ENCODE measurements around the gene USP1. TPM values are rescaled to one million over a fixed set of nuclear protein-coding genes. Genes with fewer than 3 reads are reported as not detected.

Gene USP1
- total RNA-seq, 1 donor from 2014 or later = 22.3 TPM

GRCh38 chr1:62417351-62417999, 19.4 kb upstream of the USP1 start:
- no peak for ATAC-seq
- H3K4me3 ChIP-seq = no peak overlapping the region
- no peaks in the 10 kb centered on the region for H3K36me3 ChIP-seq
- no peak for TF ChIP-seq CTCF (IDR thresholded peaks at IDR 0.05)
- no peak for DNase-seq
- H3K4me1 ChIP-seq = no peaks in the 10 kb centered on the region
- intact Hi-C loops (cut with DNase I) = no loop called here
- H3K27ac ChIP-seq = no peak overlapping the region
- H3K9me3 ChIP-seq = no peaks in the 10 kb centered on the region
- H3K27me3 ChIP-seq (ENCODE audit: low read depth) = no peaks in the 10 kb centered on the region

GRCh38 chr1:62420214-62420613, 16.6 kb upstream of the USP1 start:
- no peak overlapping the region for H3K27ac ChIP-seq
- intact Hi-C loops (cut with DNase I) = no loop called here
- no peak for TF ChIP-seq CTCF (IDR thresholded peaks at IDR 0.05)
- H3K9me3 ChIP-seq = no peaks in the 10 kb centered on the region
- no peaks in the 10 kb centered on the region for H3K36me3 ChIP-seq
- no peak overlapping the region for H3K4me3 ChIP-seq
- DNase-seq = no peak
- no peak for ATAC-seq
- no peaks in the 10 kb centered on the region for H3K27me3 ChIP-seq (ENCODE audit: low read depth)
- H3K4me1 ChIP-seq = no peaks in the 10 kb centered on the region

- Histone ChIP-seq H3K9me3 (no peaks in the 10 kb centered on the region), H3K27me3 (ENCODE audit: low read depth) (no peaks in the 10 kb centered on the region), H3K4me1 (no peaks in the 10 kb centered on the region), H3K27ac (no peak overlapping the region), H3K36me3 (no peaks in the 10 kb centered on the region), H3K4me3 (no peak overlapping the region)
- DNase-seq (no peak), ATAC-seq (no peak)
- intact Hi-C loops (cut with DNase I) = no loop called here
- no peak for TF ChIP-seq CTCF (IDR thresholded peaks at IDR 0.05)
These were observed 13.1 kb upstream of the USP1 start for GRCh38 chr1:62423580-62424242.

GRCh38 chr1:62424411-62424810, 12.4 kb upstream of the USP1 start:
- ATAC-seq = no peak
- no peak for DNase-seq
- intact Hi-C loops (cut with DNase I) = no loop called here
- no peak overlapping the region for H3K4me3 ChIP-seq
- H3K27me3 ChIP-seq (ENCODE audit: low read depth) = no peaks in the 10 kb centered on the region
- no peaks in the 10 kb centered on the region for H3K36me3 ChIP-seq
- no peak for TF ChIP-seq CTCF (IDR thresholded peaks at IDR 0.05)
- no peaks in the 10 kb centered on the region for H3K4me1 ChIP-seq
- H3K27ac ChIP-seq = no peak overlapping the region
- H3K9me3 ChIP-seq = no peaks in the 10 kb centered on the region

GRCh38 chr1:62425041-62425440, 11.8 kb upstream of the USP1 start:
- TF ChIP-seq CTCF (IDR thresholded peaks at IDR 0.05) = no peak
- DNase-seq (no peak), ATAC-seq (no peak)
- no peak overlapping the region for H3K4me3 ChIP-seq
- H3K27ac ChIP-seq = no peak overlapping the region
- H3K36me3 ChIP-seq = no peaks in the 10 kb centered on the region
- no peaks in the 10 kb centered on the region for H3K27me3 ChIP-seq (ENCODE audit: low read depth)
- no peaks in the 10 kb centered on the region for H3K9me3 ChIP-seq
- intact Hi-C loops (cut with DNase I) = no loop called here
- H3K4me1 ChIP-seq = no peaks in the 10 kb centered on the region
